IMR-90 (cell line): Measurements from ENCODE around the gene TMEM19. TPM values are rescaled to one million over a fixed set of nuclear protein-coding genes. Genes with fewer than 3 reads are reported as not detected.

Experiments used
- ATAC-seq: fragments of 200-7000 bp; cut with Tn5 transposase; 2 replicates; pipeline ENCODE4 v1.9.1; 2020; ENCODE audit warnings: low read depth, mild to moderate bottlenecking, moderate library complexity
- BruUV-seq: library from RNA; stranded (reverse); fragments of 400-500 nt; replicated peaks from 2 replicates; lab custom pipeline; 2021; lab: Mats Ljungman, UMichigan
- CTCF ChIA-PET: fragments of 300-600 bp; formaldehyde crosslinking; extraction: SDS; loops from one replicate; lab custom pipeline; 2021; ENCODE audit warnings: antibody characterized with exemption; lab: Yijun Ruan, JAX
- POLR2A ChIA-PET: fragments of 300-600 bp; sonication (Branson Sonifier 250); formaldehyde crosslinking; loops from one replicate; lab custom pipeline; 2022; ENCODE audit warnings: antibody characterized with exemption; ENCODE audit not compliant: unreplicated experiment; lab: Charles Lee
- DNase-seq: peaks from one replicate; pipeline ENCODE4 v3.0.0; 2013
- H2AFZ ChIP-seq: replicated peaks from 2 replicates; pipeline ENCODE3; 2013; ENCODE audit warnings: low read length, mild to moderate bottlenecking; ENCODE audit not compliant: poor library complexity
- H2AK5ac ChIP-seq: 2 replicates; pipeline ENCODE4 v1.6.1; 2013; ENCODE audit warnings: low read depth, low read length, inconsistent platforms
- H2AK9ac ChIP-seq: replicated peaks from 2 replicates; pipeline ENCODE3; 2013; ENCODE audit warnings: mild to moderate bottlenecking, low read depth, low read length, moderate library complexity; ENCODE audit not compliant: poor library complexity
- H2BK120ac ChIP-seq: 2 replicates; pipeline ENCODE4 v1.6.1; 2013; ENCODE audit warnings: low read depth, low read length, inconsistent platforms
- H2BK15ac ChIP-seq: 3 replicates; pipeline ENCODE4 v1.6.1; 2013; ENCODE audit warnings: low read depth, low read length, inconsistent platforms
- H2BK20ac ChIP-seq: 2 replicates; pipeline ENCODE4 v1.6.1; 2013; ENCODE audit warnings: low read depth, mild to moderate bottlenecking, inconsistent platforms, low read length, moderate library complexity
- H2BK5ac ChIP-seq: 2 replicates; pipeline ENCODE4 v1.6.1; 2013; ENCODE audit warnings: mild to moderate bottlenecking, low read depth, low read length, inconsistent platforms; ENCODE audit not compliant: poor library complexity, severe bottlenecking
- H3K14ac ChIP-seq: replicated peaks from 2 replicates; pipeline ENCODE4 v1.6.1; 2013; ENCODE audit warnings: low read depth, low read length, inconsistent platforms
- H3K18ac ChIP-seq: 2 replicates; pipeline ENCODE4 v1.6.1; 2013; ENCODE audit warnings: low read depth, low read length, control low read depth
- H3K23ac ChIP-seq: 2 replicates; pipeline ENCODE4 v1.6.1; 2013; ENCODE audit warnings: low read depth, low read length, inconsistent platforms
- H3K27ac ChIP-seq: 2 replicates; pipeline ENCODE4 v1.5.1; 2013; ENCODE audit warnings: mild to moderate bottlenecking, control low read depth, low read length; ENCODE audit not compliant: insufficient read depth
- H3K27me3 ChIP-seq: 2 replicates; pipeline ENCODE4 v1.6.1; 2013; ENCODE audit warnings: low read length; ENCODE audit not compliant: control insufficient read depth, insufficient read depth
- H3K36me3 ChIP-seq: 2 replicates; pipeline ENCODE4 v1.6.1; 2013; ENCODE audit warnings: low read length, mixed read lengths; ENCODE audit not compliant: control insufficient read depth, insufficient read depth
- H3K4ac ChIP-seq: 2 replicates; pipeline ENCODE4 v1.6.1; 2013; ENCODE audit warnings: low read depth, low read length, inconsistent platforms
- H3K4me1 ChIP-seq: 2 replicates; pipeline ENCODE4 v1.6.1; 2013; ENCODE audit warnings: low read length, mixed read lengths; ENCODE audit not compliant: control insufficient read depth, insufficient read depth
- H3K4me2 ChIP-seq: 2 replicates; pipeline ENCODE4 v1.6.1; 2013; ENCODE audit warnings: low read depth, mild to moderate bottlenecking, control low read depth, low read length, moderate library complexity
- H3K4me3 ChIP-seq: 2 replicates; pipeline ENCODE4 v1.5.1; 2013; ENCODE audit warnings: low read depth, mild to moderate bottlenecking, control low read depth, low read length, moderate library complexity; ENCODE audit not compliant: insufficient read depth
- H3K56ac ChIP-seq: 2 replicates; pipeline ENCODE4 v1.6.1; 2013; ENCODE audit warnings: low read length, inconsistent platforms; ENCODE audit not compliant: insufficient read depth; ENCODE audit errors: extremely low read depth
- H3K79me1 ChIP-seq, 2 experiments: 2 replicates each; pipeline ENCODE4 v1.6.1; 2013; ENCODE audit warnings: low read length in 2 of 2, inconsistent platforms in 1 of 2, low read depth in 1 of 2
- H3K9ac ChIP-seq: 2 replicates; pipeline ENCODE4 v1.6.1; 2013; ENCODE audit warnings: low read depth, low read length, control low read depth
- H3K9me1 ChIP-seq: 2 replicates; pipeline ENCODE4 v1.6.1; 2013; ENCODE audit warnings: low read length, inconsistent platforms; ENCODE audit not compliant: insufficient read depth
- H3K9me3 ChIP-seq: 2 replicates; pipeline ENCODE4 v1.6.1; 2013; ENCODE audit warnings: low read length; ENCODE audit not compliant: control insufficient read depth, insufficient read depth
- H4K20me1 ChIP-seq: 2 replicates; pipeline ENCODE4 v1.6.1; 2013; ENCODE audit warnings: low read length, inconsistent platforms; ENCODE audit not compliant: insufficient read depth
- H4K5ac ChIP-seq: 2 replicates; pipeline ENCODE4 v1.6.1; 2013; ENCODE audit warnings: mild to moderate bottlenecking, low read depth, low read length, control low read depth
- H4K8ac ChIP-seq, 2 experiments: 2 replicates each; pipeline ENCODE4 v1.6.1; 2013; ENCODE audit warnings: low read depth in 2 of 2, low read length in 2 of 2, control low read depth in 1 of 2, inconsistent platforms in 1 of 2
- H4K91ac ChIP-seq: 2 replicates; pipeline ENCODE4 v1.6.1; 2013; ENCODE audit warnings: low read depth, low read length, inconsistent platforms; ENCODE audit not compliant: insufficient read depth
- BHLHE40 ChIP-seq: fragments of 150-350 bp; IDR thresholded peaks from 2 replicates; pipeline ENCODE4 v1.6.1; 2016; ENCODE audit warnings: mild to moderate bottlenecking, low read depth, low read length
- CEBPB ChIP-seq: IDR thresholded peaks from 2 replicates; pipeline ENCODE4 v1.6.1; 2012; ENCODE audit warnings: low read depth, low read length, improper control_type of control experiment
- CHD1 ChIP-seq: IDR thresholded peaks from 2 replicates; pipeline ENCODE4 v1.6.1; 2012; ENCODE audit warnings: low read depth, low read length, improper control_type of control experiment
- FOS ChIP-seq: fragments of 150-350 bp; IDR thresholded peaks from 2 replicates; pipeline ENCODE4 v1.6.1; 2016; ENCODE audit warnings: low read depth, low read length
- MAFK ChIP-seq: IDR thresholded peaks from 2 replicates; pipeline ENCODE4 v1.6.1; 2012; ENCODE audit warnings: low read depth, low read length, improper control_type of control experiment
- MAZ ChIP-seq: IDR thresholded peaks from 2 replicates; pipeline ENCODE4 v1.6.1; 2012; ENCODE audit warnings: low read depth, mild to moderate bottlenecking, low read length, improper control_type of control experiment, moderate library complexity, borderline replicate concordance
- MXI1 ChIP-seq: IDR thresholded peaks from 2 replicates; pipeline ENCODE4 v1.6.1; 2012; ENCODE audit warnings: low read depth, mild to moderate bottlenecking, low read length, moderate library complexity, borderline replicate concordance
- NFE2L2 ChIP-seq: fragments of 150-350 bp; IDR thresholded peaks from 2 replicates; pipeline ENCODE4 v1.6.1; 2016; ENCODE audit warnings: low read depth, mild to moderate bottlenecking, low read length
- POLR2A ChIP-seq: IDR thresholded peaks from 2 replicates; pipeline ENCODE4 v1.6.1; 2012; ENCODE audit warnings: mild to moderate bottlenecking, low read depth, low read length
- RAD21 ChIP-seq: IDR thresholded peaks from 2 replicates; pipeline ENCODE4 v1.6.1; 2012; ENCODE audit warnings: low read length, improper control_type of control experiment
- RCOR1 ChIP-seq: IDR thresholded peaks from 2 replicates; pipeline ENCODE4 v1.6.1; 2012; ENCODE audit warnings: mild to moderate bottlenecking, low read length, improper control_type of control experiment; ENCODE audit not compliant: insufficient replicate concordance
- RFX5 ChIP-seq: IDR thresholded peaks from 2 replicates; pipeline ENCODE4 v1.8.0; 2012; ENCODE audit warnings: low read depth, mild to moderate bottlenecking, low read length, moderate library complexity
- SMC3 ChIP-seq: fragments of 150-350 bp; IDR thresholded peaks from 2 replicates; pipeline ENCODE4 v1.6.1; 2016; ENCODE audit warnings: low read depth, mild to moderate bottlenecking, antibody characterized with exemption, low read length, moderate library complexity
- WGBS, 2 experiments: methylation state at CpG; one replicate each; pipeline versions ENCODE4 v1.1.5 to v1.1.7; 2013; ENCODE audit warnings: missing lambda C conversion rate in 2 of 2; ENCODE audit not compliant: insufficient read length in 1 of 2; ENCODE audit errors: extremely low coverage in 2 of 2; 5-methylcytosine and 5-hydroxymethylcytosine counted together
- dilution Hi-C: fragments of 300-500 bp; cut with HindIII; formaldehyde crosslinking; loops from one replicate; pipeline ENCODE4 v1.14.3; 2018; ENCODE audit warnings: low sequenced_read_pairs; ENCODE audit not compliant: unreplicated experiment
- in situ Hi-C: fragments of 300-500 bp; cut with MboI; formaldehyde crosslinking; loops from 3 replicates; pipeline ENCODE4 v1.14.3; 2019; ENCODE audit warnings: low sequenced_read_pairs, inconsistent platforms, mixed read lengths
- intact Hi-C: fragments of 100-400 bp; cut with micrococcal nuclease; formaldehyde crosslinking; loops from 2 replicates; pipeline ENCODE4 v1.10.0; 2022
- polyA plus RNA-seq, 3 experiments: library from polyadenylated mRNA; depleted of rRNA; stranded (reverse); fragments of >200 nt; gene quantifications; 2 replicates each; pipeline ENCODE4 v1.2.3, GENCODE V29; 2012; ENCODE audit warnings: low replicate concordance in 1 of 3
- total RNA-seq: library from RNA; depleted of rRNA; stranded (reverse); fragments of >200 nt; gene quantifications from 2 replicates; pipeline ENCODE4 v1.2.3, GENCODE V29; 2012
- TF ChIP-seq, protein P1 (sequence below): fragments of 150-350 bp; IDR thresholded peaks from 2 replicates; pipeline ENCODE4 v1.6.1; 2017; ENCODE audit warnings: mild to moderate bottlenecking, antibody characterized with exemption, low read length, low read depth
- TF ChIP-seq, protein P2 (sequence below): fragments of 150-350 bp; IDR thresholded peaks from 2 replicates; pipeline ENCODE4 v1.6.1; 2016; ENCODE audit warnings: low read depth, mild to moderate bottlenecking, low read length, moderate library complexity, borderline replicate concordance
- TF ChIP-seq, protein P3 (sequence below): conservative IDR thresholded peaks from 2 replicates; pipeline ENCODE4 v1.5.1; 2012; ENCODE audit warnings: mild to moderate bottlenecking, low read depth, low read length, improper control_type of control experiment

Gene TMEM19
- total and polyA plus RNA-seq, 2 of the 4 experiments (the other 2 are of a cell fraction): 8.9 to 28.7 TPM

- POLR2A ChIA-PET: no interaction called here
- Histone ChIP-seq H3K23ac (no peak overlapping the region), H3K27ac (no peak overlapping the region), H2AFZ (no peak overlapping the region), H3K4me3 (no peak overlapping the region), H3K56ac (no peak overlapping the region), H2BK20ac (no peak overlapping the region), H2AK9ac (no peak overlapping the region), H3K4me2 (no peak overlapping the region), H2BK120ac (no peak overlapping the region), H3K36me3 (peaks cover 38% of the 10 kb centered on the region), H2BK5ac (no peak overlapping the region), H3K79me1 (peaks cover 7 to 27% of the 10 kb centered on the region in 2 experiments), H2AK5ac (no peak overlapping the region), H2BK15ac (no peak overlapping the region), H4K91ac (no peak overlapping the region), H4K8ac (no peak overlapping the region), H3K9me1 (no peaks in the 10 kb centered on the region), H3K4me1 (0 out of 2 replicates have a peak, but pooled peaks cover 2% of the 10 kb centered on the region), H3K4ac (no peak overlapping the region), H3K9me3 (peaks cover 7% of the 10 kb centered on the region), H3K27me3 (no peaks in the 10 kb centered on the region), H3K9ac (no peak overlapping the region), H4K20me1 (peaks cover 50% of the 10 kb centered on the region), H3K14ac (no peak overlapping the region), H4K5ac (no peak overlapping the region), H3K18ac (no peak overlapping the region)
- dilution Hi-C loops: no loop called here
- WGBS, 2 experiments: no CpG with 5 or more reads among the region's 2 CpGs
- BruUV-seq: no TSS peak
- ATAC-seq (no peak), DNase-seq (no peak)
- CTCF ChIA-PET: no interaction called here
- in situ Hi-C loops: no loop called here
- intact Hi-C loops: loop anchor here (2.0 to 5.0 kb wide), 2 partner anchors 17 to 37 kb away; no protein-coding TSS in a partner anchor
- no peak for TF ChIP-seq FOS
- no peak for TF ChIP-seq RFX5
- TF ChIP-seq CEBPB: no peak
- TF ChIP-seq, protein P1, sequence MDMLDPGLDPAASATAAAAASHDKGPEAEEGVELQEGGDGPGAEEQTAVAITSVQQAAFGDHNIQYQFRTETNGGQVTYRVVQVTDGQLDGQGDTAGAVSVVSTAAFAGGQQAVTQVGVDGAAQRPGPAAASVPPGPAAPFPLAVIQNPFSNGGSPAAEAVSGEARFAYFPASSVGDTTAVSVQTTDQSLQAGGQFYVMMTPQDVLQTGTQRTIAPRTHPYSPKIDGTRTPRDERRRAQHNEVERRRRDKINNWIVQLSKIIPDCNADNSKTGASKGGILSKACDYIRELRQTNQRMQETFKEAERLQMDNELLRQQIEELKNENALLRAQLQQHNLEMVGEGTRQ: no peak
- TF ChIP-seq CHD1: no peak
- no peak for TF ChIP-seq MXI1
- TF ChIP-seq, protein P2, sequence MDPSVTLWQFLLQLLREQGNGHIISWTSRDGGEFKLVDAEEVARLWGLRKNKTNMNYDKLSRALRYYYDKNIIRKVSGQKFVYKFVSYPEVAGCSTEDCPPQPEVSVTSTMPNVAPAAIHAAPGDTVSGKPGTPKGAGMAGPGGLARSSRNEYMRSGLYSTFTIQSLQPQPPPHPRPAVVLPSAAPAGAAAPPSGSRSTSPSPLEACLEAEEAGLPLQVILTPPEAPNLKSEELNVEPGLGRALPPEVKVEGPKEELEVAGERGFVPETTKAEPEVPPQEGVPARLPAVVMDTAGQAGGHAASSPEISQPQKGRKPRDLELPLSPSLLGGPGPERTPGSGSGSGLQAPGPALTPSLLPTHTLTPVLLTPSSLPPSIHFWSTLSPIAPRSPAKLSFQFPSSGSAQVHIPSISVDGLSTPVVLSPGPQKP: no peak
- TF ChIP-seq RCOR1: no peak
- no peak for TF ChIP-seq MAZ
- no peak for TF ChIP-seq SMC3
- TF ChIP-seq NFE2L2: no peak
- no peak for TF ChIP-seq BHLHE40
- TF ChIP-seq POLR2A: no peak
- no peak for TF ChIP-seq MAFK
- TF ChIP-seq RAD21: no peak
- TF ChIP-seq, protein P3, sequence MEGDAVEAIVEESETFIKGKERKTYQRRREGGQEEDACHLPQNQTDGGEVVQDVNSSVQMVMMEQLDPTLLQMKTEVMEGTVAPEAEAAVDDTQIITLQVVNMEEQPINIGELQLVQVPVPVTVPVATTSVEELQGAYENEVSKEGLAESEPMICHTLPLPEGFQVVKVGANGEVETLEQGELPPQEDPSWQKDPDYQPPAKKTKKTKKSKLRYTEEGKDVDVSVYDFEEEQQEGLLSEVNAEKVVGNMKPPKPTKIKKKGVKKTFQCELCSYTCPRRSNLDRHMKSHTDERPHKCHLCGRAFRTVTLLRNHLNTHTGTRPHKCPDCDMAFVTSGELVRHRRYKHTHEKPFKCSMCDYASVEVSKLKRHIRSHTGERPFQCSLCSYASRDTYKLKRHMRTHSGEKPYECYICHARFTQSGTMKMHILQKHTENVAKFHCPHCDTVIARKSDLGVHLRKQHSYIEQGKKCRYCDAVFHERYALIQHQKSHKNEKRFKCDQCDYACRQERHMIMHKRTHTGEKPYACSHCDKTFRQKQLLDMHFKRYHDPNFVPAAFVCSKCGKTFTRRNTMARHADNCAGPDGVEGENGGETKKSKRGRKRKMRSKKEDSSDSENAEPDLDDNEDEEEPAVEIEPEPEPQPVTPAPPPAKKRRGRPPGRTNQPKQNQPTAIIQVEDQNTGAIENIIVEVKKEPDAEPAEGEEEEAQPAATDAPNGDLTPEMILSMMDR: no peak
These were observed 36.5 kb upstream of the TMEM19 start for GRCh38 chr12:71649401-71649800.
